ENCODE measurements around the gene LRP1B. TPM values are rescaled to one million over a fixed set of nuclear protein-coding genes. Genes with fewer than 3 reads are reported as not detected.

LRP1B gene
- total RNA-seq, 8 experiments from 2014 or later = 0.04 to 31.2 (median 11.5) TPM

DNA sequence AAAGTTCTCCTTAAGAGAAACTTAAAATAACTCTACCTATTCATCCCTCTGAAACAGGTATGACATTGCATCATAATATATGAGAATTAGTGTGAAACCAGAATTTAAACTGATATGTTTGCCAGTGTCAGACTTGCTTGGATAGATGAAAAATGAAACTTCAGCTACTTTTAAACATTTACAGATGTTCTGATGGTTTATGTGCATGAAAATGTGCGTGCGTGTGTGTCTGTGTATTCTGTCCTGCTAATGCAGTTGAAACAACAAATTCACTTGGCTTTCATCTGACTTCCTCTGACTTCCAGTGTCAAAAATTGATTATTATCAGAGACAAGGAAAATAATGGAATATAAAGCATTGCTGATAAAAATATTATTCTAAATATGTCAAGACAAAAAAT lies 719.4 kb downstream of the LRP1B start:
- H3K4me3 ChIP-seq = no peak overlapping the region
- in situ Hi-C loops (cut with MboI; ENCODE audit: low pct_unique_long_range_greater_than_20kb in 2 of 9, low sequenced_read_pairs in 9 of 9, unreplicated experiment in 9 of 9) = no loop called here
- H3K4me1 ChIP-seq (replicated peaks in 1 of 2) = no peaks in the 10 kb centered on the region
- no peak overlapping the region for H3K27ac ChIP-seq
- no peak for ATAC-seq (replicated peaks in 6 of 8)
- WGBS, 10 experiments = 17 to 100% (median 80%) methylated on average over 1 to 2 of the region's 2 CpGs; no CpG with 5 or more reads in 1 of the 10 experiments

DNA sequence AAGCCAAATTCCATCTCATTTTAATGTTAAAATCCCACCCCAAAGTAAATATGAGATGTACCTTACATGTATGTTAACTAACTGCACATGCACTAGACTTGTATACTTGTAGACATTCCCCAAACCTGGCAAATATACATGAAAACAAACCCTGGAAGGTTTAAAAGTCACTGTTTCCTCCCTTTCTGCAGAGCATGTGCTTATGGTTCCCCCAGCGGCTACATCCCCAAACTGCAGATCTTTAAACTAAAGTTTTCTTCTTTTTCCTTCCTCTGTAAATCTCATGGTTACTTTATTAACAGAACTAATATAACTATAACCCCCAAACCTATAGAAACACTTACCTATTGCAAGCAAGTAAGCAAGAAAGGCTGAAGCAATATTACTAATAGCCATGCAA lies 731.5 kb downstream of the LRP1B start:
- Histone ChIP-seq H3K27ac (no peak overlapping the region), H3K4me1 (replicated peaks in 1 of 2) (no peaks in the 10 kb centered on the region), H3K4me3 (no peak overlapping the region)
- 38 to 100% (median 60%) methylated on average over 1 of the region's 1 CpG; no CpG with 5 or more reads in 3 of the 10 experiments for WGBS, 10 experiments
- in situ Hi-C loops (cut with MboI; ENCODE audit: low pct_unique_long_range_greater_than_20kb in 2 of 9, low sequenced_read_pairs in 9 of 9, unreplicated experiment in 9 of 9) = no loop called here
- ATAC-seq (replicated peaks in 6 of 8) = no peak

DNA sequence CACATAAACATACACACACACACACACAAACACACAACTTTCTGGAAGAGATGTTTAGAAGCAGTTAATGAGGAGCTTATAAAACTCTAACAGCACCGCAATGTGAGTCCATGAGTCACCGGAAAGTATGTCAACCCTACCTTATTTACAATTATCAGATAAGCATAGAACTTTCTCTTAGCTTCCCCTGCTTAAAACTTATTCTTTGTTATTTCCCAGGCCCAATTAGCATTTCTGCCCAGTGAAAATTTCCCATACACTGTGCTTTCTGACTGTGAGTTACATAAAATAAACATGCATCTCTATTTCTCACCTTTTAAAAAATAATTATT lies 737.6 kb downstream of the LRP1B start:
- H3K27ac ChIP-seq = no peak overlapping the region
- WGBS, 10 experiments = 24 to 96% (median 86%) methylated on average over 1 to 2 of the region's 2 CpGs; no CpG with 5 or more reads in 5 of the 10 experiments
- no peak for ATAC-seq (replicated peaks in 6 of 8)

DNA sequence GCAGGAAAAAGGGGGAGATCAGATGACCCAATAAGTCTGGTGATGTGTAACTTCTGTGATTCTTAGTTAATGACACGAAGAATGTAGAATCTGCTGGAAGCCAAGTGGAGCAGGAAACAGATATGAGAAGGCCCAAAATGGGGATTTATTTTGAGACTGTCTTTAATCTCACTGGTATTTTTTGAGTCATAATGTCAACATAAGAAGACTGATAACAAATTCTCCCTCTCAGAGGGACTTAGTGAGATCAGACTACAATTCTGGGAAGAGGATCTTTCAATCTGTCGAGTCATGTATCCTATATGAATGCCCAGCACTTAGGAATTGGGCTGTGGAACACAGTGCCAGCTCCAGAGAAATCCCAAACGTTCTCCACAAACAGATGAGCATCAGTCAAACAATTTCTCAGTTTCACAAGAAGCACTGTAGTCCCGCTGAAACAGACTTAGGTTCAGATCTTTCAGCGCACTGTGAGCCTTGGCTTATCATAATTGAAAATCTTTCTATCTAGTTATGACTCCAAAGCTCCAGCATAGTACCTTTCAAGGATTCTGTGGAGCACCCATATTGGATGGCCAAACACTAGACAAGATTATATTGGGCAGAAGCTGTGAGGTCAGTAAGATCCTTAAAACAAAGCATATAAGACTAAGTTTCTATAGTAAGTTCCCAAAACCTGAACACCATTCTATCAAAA lies 738.2 kb downstream of the LRP1B start:
- Histone ChIP-seq H3K27ac (no peak overlapping the region), H3K4me3 (no peak overlapping the region), H3K4me1 (replicated peaks in 1 of 2) (no peaks in the 10 kb centered on the region)
- no peak for ATAC-seq (replicated peaks in 6 of 8)
- 25 to 94% (median 84%) methylated on average over 2 to 5 of the region's 5 CpGs; no CpG with 5 or more reads in 1 of the 10 experiments for WGBS, 10 experiments
- in situ Hi-C loops (cut with MboI; ENCODE audit: low pct_unique_long_range_greater_than_20kb in 2 of 9, low sequenced_read_pairs in 9 of 9, unreplicated experiment in 9 of 9) = no loop called here

More for the DNA sequence above, 737.6 kb downstream of the LRP1B start:
- in situ Hi-C loops (cut with MboI; ENCODE audit: low pct_unique_long_range_greater_than_20kb in 2 of 9, low sequenced_read_pairs in 9 of 9, unreplicated experiment in 9 of 9) = no loop called here
- no peaks in the 10 kb centered on the region for H3K4me1 ChIP-seq (replicated peaks in 1 of 2)
- no peak overlapping the region for H3K4me3 ChIP-seq

DNA sequence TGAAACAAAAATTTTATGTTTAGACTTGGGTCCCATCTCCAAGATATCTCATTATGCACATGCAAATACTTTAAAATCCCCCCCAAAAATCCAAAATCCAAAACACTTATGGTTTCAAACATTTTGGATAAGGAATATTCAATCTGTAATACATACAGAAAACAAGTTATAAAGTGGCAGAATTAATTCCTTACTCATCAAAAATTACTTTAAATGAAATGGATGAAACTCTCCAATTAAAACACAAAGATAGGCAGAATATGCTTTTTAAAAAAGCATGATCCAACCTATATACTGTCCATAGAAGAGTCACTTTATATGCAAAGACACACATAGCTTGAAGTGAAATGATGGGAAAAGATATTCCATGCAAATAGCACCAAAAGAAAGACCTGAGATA lies 744.6 kb downstream of the LRP1B start:
- peaks cover 0 to 3% of the 10 kb centered on the region in 2 donors for H3K4me1 ChIP-seq (replicated peaks in 1 of 2)
- H3K4me3 ChIP-seq = no peak overlapping the region
- no peak for ATAC-seq (replicated peaks in 6 of 8)
- in situ Hi-C loops (cut with MboI; ENCODE audit: low pct_unique_long_range_greater_than_20kb in 2 of 9, low sequenced_read_pairs in 9 of 9, unreplicated experiment in 9 of 9) = no loop called here
- H3K27ac ChIP-seq = no peak overlapping the region

DNA sequence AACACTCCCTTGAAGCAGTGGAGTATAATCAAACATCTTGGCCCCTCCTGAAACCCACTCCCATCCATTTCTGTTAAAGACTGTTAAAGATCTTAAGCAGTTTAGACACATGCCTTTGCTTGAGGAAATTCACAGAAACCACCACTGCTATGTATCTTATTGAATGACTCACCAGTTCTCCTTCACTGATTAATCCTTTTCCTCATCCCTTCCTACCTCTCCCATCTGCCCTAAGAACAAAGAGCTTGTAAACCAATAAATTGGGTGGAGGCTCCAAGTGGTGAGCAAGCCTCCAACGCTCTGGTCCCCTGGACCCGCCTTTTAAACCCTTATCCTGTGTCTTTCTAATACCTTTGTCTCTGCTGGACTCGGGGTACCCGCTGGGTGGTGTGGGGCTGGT lies 746.1 kb downstream of the LRP1B start:
- in situ Hi-C loops (cut with MboI; ENCODE audit: low pct_unique_long_range_greater_than_20kb in 2 of 9, low sequenced_read_pairs in 9 of 9, unreplicated experiment in 9 of 9) = no loop called here
- no peak overlapping the region for H3K27ac ChIP-seq
- 24 to 100% (median 63%) methylated on average over 1 to 4 of the region's 4 CpGs; no CpG with 5 or more reads in 2 of the 10 experiments for WGBS, 10 experiments

DNA sequence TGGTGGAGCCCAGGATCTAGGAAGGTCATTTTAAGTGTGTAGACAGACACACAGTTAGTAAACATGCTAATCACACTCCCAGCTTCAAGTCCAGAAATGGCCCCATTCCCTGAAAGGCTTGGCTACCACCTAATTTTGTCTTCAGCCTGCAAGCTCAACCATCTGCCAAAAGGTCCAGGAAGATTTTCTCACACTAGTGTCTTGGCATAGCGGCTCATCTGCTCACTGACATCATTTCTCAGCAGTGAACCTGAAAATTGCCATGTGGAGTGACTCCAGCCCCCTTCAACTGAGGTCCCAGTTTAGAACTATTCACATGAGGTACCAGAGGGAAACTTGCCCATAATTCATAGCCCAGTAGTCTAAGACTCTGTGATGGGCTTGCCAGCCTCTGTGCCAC lies 748.9 kb downstream of the LRP1B start:
- no peak overlapping the region for H3K27ac ChIP-seq
- in situ Hi-C loops (cut with MboI; ENCODE audit: low pct_unique_long_range_greater_than_20kb in 2 of 9, low sequenced_read_pairs in 9 of 9, unreplicated experiment in 9 of 9) = no loop called here
- no peak for ATAC-seq (replicated peaks in 6 of 8)
- H3K4me1 ChIP-seq (replicated peaks in 1 of 2) = peaks cover 0 to 3% of the 10 kb centered on the region in 2 donors
- 20 to 67% (median 57%) methylated on average over 1 of the region's 1 CpG; no CpG with 5 or more reads in 7 of the 10 experiments for WGBS, 10 experiments
- H3K4me3 ChIP-seq = no peak overlapping the region

More for the DNA sequence above, 746.1 kb downstream of the LRP1B start:
- Histone ChIP-seq H3K4me3 (no peak overlapping the region), H3K4me1 (replicated peaks in 1 of 2) (peaks cover 0 to 3% of the 10 kb centered on the region in 2 donors)
- ATAC-seq (replicated peaks in 6 of 8) = no peak

DNA sequence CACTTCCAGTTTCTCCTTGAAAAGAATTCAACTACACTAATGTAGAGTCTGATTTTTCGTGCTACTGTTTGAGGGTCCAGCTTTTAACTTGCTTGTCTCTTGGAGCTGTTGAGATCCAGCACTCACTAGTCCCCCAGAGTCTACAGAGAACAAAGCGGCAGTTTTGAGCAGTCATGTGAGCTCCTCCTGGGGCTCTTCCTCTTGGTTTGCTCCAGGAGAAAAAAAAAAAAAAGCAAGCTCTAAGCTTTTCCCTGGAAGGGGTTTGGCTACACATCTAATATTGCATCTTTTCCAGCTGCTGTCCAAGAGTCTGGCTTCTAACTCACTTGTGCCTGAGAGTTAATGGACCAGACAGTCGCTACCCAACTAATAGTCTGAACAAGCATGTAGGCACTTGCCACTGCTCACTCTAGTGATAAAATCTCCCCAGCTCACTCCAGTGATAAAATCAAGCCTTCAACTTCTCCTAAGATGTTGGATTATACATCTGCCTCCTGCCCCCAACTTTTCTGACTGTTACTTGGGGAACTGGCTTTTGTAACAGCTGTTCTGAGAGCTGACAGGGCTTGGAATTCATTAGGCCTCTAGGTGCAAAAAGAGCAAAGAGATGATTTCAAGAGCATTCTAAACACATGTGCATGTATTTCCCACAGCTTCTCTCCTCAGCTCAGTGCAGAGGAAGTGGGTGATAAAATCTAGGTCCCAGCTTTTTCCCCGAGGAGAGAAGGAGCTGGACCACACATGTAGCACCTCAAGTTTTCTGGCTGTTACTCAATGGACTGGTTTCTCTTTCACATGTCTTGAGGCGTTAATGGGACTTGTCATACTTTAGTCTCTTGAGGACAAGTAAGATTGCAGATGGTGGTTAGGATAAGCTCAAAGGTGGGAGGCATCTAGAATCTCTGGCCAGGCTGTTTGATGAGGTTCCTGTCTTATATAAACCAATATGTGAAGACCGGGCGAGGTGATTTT lies 750.5 kb downstream of the LRP1B start:
- Histone ChIP-seq H3K27ac (no peak overlapping the region), H3K4me1 (replicated peaks in 1 of 2) (peaks cover 0 to 3% of the 10 kb centered on the region in 2 donors), H3K4me3 (no peak overlapping the region)
- 40 to 100% (median 82%) methylated on average over 1 to 7 of the region's 7 CpGs; no CpG with 5 or more reads in 1 of the 10 experiments for WGBS, 10 experiments
- no peak for ATAC-seq (replicated peaks in 6 of 8)
- in situ Hi-C loops (cut with MboI; ENCODE audit: low pct_unique_long_range_greater_than_20kb in 2 of 9, low sequenced_read_pairs in 9 of 9, unreplicated experiment in 9 of 9) = no loop called here

DNA sequence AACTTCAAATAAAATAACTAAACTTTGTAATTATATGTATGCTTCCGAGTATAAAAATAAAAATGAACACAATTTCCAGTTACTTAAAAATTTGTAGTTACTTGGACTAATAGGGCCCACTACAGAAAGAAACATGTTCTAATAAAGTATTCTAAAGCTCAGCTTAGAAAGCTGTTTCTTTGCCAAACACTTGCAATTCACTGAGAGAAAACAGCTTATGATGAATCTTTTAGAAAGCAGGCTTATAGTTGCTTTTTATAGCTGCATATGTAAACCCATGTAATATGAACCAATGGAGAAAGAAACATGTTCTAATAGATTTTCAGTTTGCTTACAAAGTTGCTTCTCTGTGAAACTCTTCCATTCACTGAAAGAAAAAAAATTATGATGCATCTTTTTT lies 766.0 kb downstream of the LRP1B start:
- 0 to 100% (median 68%) methylated on average over 1 of the region's 1 CpG; no CpG with 5 or more reads in 2 of the 10 experiments for WGBS, 10 experiments
- in situ Hi-C loops (cut with MboI; ENCODE audit: low pct_unique_long_range_greater_than_20kb in 2 of 9, low sequenced_read_pairs in 9 of 9, unreplicated experiment in 9 of 9) = no loop called here
- ATAC-seq (replicated peaks in 6 of 8) = no peak
- no peak overlapping the region for H3K27ac ChIP-seq
- H3K4me3 ChIP-seq = no peak overlapping the region
- H3K4me1 ChIP-seq (replicated peaks in 1 of 2) = no peaks in the 10 kb centered on the region

DNA sequence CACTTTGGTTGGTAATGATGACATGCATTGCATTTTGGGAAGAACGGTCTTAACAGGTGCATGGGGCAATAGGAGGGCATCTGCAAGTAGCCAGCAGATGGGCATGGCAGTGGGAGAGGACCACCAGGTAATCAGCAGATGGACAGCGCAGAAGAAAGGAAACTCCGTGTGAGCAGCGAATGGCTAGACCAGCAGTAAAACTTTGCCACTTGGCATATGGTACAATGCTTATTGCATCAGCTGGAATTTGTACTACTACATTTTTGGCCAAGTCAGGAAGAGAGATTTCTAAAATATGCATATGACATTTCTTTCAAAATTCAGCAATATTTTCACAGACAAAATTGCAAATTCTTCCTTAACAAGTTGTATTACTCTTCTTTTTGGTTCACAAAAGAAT lies 768.5 kb downstream of the LRP1B start:
- in situ Hi-C loops (cut with MboI; ENCODE audit: low pct_unique_long_range_greater_than_20kb in 2 of 9, low sequenced_read_pairs in 9 of 9, unreplicated experiment in 9 of 9) = no loop called here
- WGBS, 10 experiments = 25 to 92% (median 79%) methylated on average over 1 to 4 of the region's 4 CpGs; no CpG with 5 or more reads in 4 of the 10 experiments

DNA sequence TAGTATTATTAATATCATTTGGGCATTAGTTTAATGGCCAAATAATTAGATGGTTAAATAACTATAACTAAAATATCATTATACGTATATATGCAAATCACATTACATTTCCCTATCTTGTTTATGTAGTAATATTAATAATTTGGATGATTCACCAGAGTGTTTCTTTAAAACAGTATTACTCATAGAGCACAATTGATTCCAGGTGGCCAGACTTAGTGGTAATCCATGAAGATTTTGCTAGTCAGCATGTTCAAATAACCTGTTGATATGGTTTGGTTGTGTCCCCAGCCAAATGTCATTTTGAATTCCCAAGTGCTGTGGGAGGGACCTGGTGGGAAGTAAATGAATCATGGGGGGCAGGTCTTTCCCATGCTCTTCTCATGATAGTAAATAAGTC lies 782.3 kb downstream of the LRP1B start:
- Histone ChIP-seq H3K4me3 (no peak overlapping the region), H3K27ac (no peak overlapping the region), H3K4me1 (replicated peaks in 1 of 2) (no peaks in the 10 kb centered on the region)
- 36 to 100% (median 91%) methylated on average over 1 of the region's 1 CpG; no CpG with 5 or more reads in 2 of the 10 experiments for WGBS, 10 experiments
- no peak for ATAC-seq (replicated peaks in 6 of 8)
- in situ Hi-C loops (cut with MboI; ENCODE audit: low pct_unique_long_range_greater_than_20kb in 2 of 9, low sequenced_read_pairs in 9 of 9, unreplicated experiment in 9 of 9) = no loop called here

More for the DNA sequence above, 768.5 kb downstream of the LRP1B start:
- no peak overlapping the region for H3K27ac ChIP-seq
- H3K4me3 ChIP-seq = no peak overlapping the region
- H3K4me1 ChIP-seq (replicated peaks in 1 of 2) = no peaks in the 10 kb centered on the region
- ATAC-seq (replicated peaks in 6 of 8) = no peak

DNA sequence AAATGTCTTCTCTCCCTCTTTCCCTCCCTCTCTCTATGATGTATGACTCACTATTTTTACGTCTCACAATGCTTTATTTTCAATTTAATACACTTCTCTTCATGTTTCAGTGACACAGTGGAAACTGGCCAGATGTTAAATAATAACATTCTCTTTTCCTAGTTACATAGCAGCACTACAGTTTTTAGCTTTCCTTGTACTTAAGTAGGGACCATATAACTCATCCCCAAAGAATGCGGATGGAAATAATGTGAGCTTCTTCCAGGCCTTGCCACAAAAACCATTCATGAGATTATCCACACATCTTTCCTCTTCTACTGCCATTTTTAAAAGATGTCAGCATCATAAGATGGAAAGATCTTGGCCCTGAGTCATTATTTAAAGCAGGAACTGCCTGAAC lies 789.4 kb downstream of the LRP1B start:
- Histone ChIP-seq H3K4me1 (replicated peaks in 1 of 2) (peaks cover 0 to 8% of the 10 kb centered on the region in 2 donors), H3K27ac (no peak overlapping the region), H3K4me3 (no peak overlapping the region)
- 0 to 94% (median 60%) methylated on average over 1 to 2 of the region's 2 CpGs; no CpG with 5 or more reads in 2 of the 10 experiments for WGBS, 10 experiments
- in situ Hi-C loops (cut with MboI; ENCODE audit: low pct_unique_long_range_greater_than_20kb in 2 of 9, low sequenced_read_pairs in 9 of 9, unreplicated experiment in 9 of 9) = no loop called here
- no peak for ATAC-seq (replicated peaks in 6 of 8)

DNA sequence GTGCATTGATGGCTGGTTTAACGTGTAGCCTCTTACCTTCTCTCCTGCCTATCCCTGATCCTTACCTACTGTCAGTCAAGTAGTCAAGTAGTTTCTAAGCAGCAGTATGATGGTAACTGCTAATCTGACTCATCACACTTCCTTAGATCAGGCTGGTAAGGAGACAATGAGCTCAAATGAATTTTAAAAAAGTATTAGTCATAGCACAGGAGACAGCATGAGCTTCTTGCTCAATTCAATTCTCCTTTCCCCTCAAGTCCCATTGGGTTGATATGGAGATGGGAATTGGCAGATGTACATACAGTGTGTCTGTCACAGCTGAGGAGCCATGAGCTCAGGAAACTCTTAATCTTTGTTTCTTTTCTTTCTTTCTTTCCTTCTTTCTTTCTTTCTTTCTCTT lies 799.7 kb downstream of the LRP1B start:
- no peak overlapping the region for H3K4me3 ChIP-seq
- 0 to 100% (median 83%) methylated on average over 1 of the region's 1 CpG; no CpG with 5 or more reads in 5 of the 10 experiments for WGBS, 10 experiments
- in situ Hi-C loops (cut with MboI; ENCODE audit: low pct_unique_long_range_greater_than_20kb in 2 of 9, low sequenced_read_pairs in 9 of 9, unreplicated experiment in 9 of 9) = no loop called here
- H3K27ac ChIP-seq = no peak overlapping the region
- peak in 7 of 8 experiments; percentile 14 to 85 (median 64) for ATAC-seq (replicated peaks in 6 of 8)
- H3K4me1 ChIP-seq (replicated peaks in 1 of 2) = no peaks in the 10 kb centered on the region
